GM20000 (cell line): ENCODE data around the gene DTD1.

Experiments
- DNase-seq: peaks from one replicate; pipeline ENCODE4 v3.0.0; 2012; ENCODE audit warnings: low spot score
- CTCF ChIP-seq: IDR thresholded peaks from 2 replicates; pipeline ENCODE4 v1.5.1; 2012; ENCODE audit warnings: mild to moderate bottlenecking, control low read depth; ENCODE audit errors: extremely low read depth, missing control alignments

Gene DTD1

DNA sequence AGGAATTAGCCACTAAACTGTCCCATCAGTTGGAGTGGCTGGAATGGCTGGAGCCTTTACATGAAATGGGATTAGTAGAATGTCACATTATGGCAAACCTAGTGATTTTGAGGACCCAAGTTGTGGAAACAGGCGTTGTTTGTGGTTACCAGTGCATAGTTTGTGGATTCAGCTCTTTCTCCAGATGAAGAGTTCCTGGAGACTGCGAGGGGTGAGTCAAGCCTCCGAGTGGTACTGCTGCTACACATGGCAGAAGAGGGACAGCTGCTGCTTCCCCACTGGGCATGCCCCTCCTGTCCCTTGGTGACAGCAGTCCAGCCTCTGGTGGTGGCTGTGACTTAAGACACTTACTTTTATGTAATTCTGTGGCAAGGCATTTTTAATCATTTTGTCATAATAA, 131.6 kb downstream of the DTD1 start:
- no peak for DNase-seq

GRCh38 chr20:18721551-18722115, 133.8 kb downstream of the DTD1 start:
- DNase-seq, result no peak
- no peak for TF ChIP-seq CTCF

More for the DNA sequence above, 131.6 kb downstream of the DTD1 start:
- no peak for TF ChIP-seq CTCF

- no peak for TF ChIP-seq CTCF
- DNase-seq, result no peak
Measured at GRCh38 chr20:18722371-18722770, 134.5 kb downstream of the DTD1 start.

- DNase-seq, result no peak
- TF ChIP-seq CTCF, result no peak
Measured at GRCh38 chr20:18724077-18724476, 136.2 kb downstream of the DTD1 start.

GRCh38 chr20:18724788-18725464, 137.1 kb downstream of the DTD1 start:
- DNase-seq, result no peak
- TF ChIP-seq CTCF, result no peak

- no peak for DNase-seq
- no peak for TF ChIP-seq CTCF
Measured at GRCh38 chr20:18727032-18727508, 139.2 kb downstream of the DTD1 start.

DNA sequence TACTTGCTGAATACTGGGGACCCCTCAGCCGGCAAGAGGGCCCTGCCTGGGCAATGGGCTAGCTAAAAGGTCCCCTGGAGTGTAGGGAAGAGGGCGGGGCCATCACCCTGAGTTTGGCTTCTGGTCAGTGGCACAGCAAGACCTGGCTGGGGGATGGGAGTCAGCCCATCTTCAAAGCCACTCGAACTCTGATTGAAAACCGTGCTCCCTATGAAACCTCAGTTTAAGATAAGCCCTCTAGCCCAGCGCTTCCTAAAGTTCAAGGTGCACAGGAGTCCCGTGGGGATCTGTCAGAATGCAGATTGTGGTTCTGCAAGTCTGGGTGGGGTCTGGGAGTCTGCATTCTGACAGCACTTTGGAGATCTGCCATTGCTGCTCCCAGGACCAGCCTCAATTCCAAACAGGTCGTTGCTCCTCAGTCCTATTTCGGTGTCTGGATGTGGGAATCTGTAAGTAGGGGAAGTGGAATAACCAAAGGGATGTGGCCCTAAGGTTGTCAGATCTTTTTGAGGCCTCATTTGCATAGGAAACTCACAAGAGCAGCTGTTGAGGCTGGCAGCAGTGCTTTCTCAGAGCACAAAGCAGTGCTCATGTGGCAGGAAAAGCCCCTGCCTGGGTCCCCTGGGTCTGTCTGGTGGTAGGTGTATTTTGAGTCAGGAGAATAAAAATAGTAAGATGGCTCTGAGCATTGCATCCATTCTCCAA, 140.5 kb downstream of the DTD1 start:
- peak; percentile 50 for DNase-seq
- no peak for TF ChIP-seq CTCF
